Neural progenitor cell (in vitro differentiated cells): ENCODE measurements around the gene TCFL5. TPM values are rescaled to one million over a fixed set of nuclear protein-coding genes. Genes with fewer than 3 reads are reported as not detected.
A peak's percentile ranks its signal among the peaks of the same experiment; 100 is the strongest.

ENCODE experiments used
- DNase-seq: peaks from one replicate; pipeline ENCODE4 v3.0.0-alpha.2; 2016; ENCODE audit warnings: low spot score
- H2AFZ ChIP-seq: fragments of 200-600 bp; sonication (generic); replicated peaks from 2 replicates; pipeline ENCODE4 v1.6.1; 2016; ENCODE audit warnings: antibody characterized with exemption
- H3F3A ChIP-seq: fragments of 200-600 bp; sonication (generic); 2 replicates; pipeline ENCODE4 v1.6.1; 2016; ENCODE audit warnings: antibody characterized with exemption, low read depth
- H3K27ac ChIP-seq: fragments of 200-600 bp; sonication (generic); 2 replicates; pipeline ENCODE4 v1.5.1; 2016; ENCODE audit warnings: mild to moderate bottlenecking
- H3K27me3 ChIP-seq: fragments of 200-600 bp; sonication (generic); 2 replicates; pipeline ENCODE4 v1.6.1; 2016; ENCODE audit warnings: mild to moderate bottlenecking, moderate library complexity
- H3K36me3 ChIP-seq: fragments of 200-600 bp; sonication (generic); 2 replicates; pipeline ENCODE4 v1.5.1; 2016
- H3K4me1 ChIP-seq: fragments of 200-600 bp; sonication (generic); 2 replicates; pipeline ENCODE4 v1.6.1; 2016; ENCODE audit warnings: mixed run types
- H3K4me2 ChIP-seq: fragments of 200-600 bp; sonication (generic); 2 replicates; pipeline ENCODE4 v1.6.1; 2016
- H3K4me3 ChIP-seq: fragments of 200-600 bp; sonication (generic); 2 replicates; pipeline ENCODE4 v1.5.1; 2016
- H3K79me2 ChIP-seq: fragments of 200-600 bp; sonication (generic); 2 replicates; pipeline ENCODE4 v1.6.1; 2016; ENCODE audit warnings: low read depth
- H3K9ac ChIP-seq: fragments of 200-600 bp; sonication (generic); 2 replicates; pipeline ENCODE4 v1.6.1; 2016
- H3K9me3 ChIP-seq: fragments of 200-600 bp; sonication (generic); 2 replicates; pipeline ENCODE4 v1.5.1; 2016; ENCODE audit warnings: low read depth
- H4K20me1 ChIP-seq: fragments of 200-600 bp; sonication (generic); 2 replicates; pipeline ENCODE4 v1.6.1; 2016; ENCODE audit warnings: low read depth
- H3K27ac Mint-ChIP-seq: 3 replicates; pipeline ENCODE4 v1.8.0; 2021; ENCODE audit warnings: mixed read lengths
- H3K27me3 Mint-ChIP-seq: 2 replicates; pipeline ENCODE4 v1.8.0; 2022; ENCODE audit warnings: low read depth, mild to moderate bottlenecking, inconsistent platforms, moderate library complexity, mixed read lengths; ENCODE audit not compliant: insufficient read depth
- H3K36me3 Mint-ChIP-seq: 3 replicates; pipeline ENCODE4 v1.8.0; 2021; ENCODE audit warnings: mixed read lengths
- H3K4me1 Mint-ChIP-seq: 3 replicates; pipeline ENCODE4 v1.8.0; 2021; ENCODE audit warnings: mixed read lengths
- H3K4me3 Mint-ChIP-seq: 3 replicates; pipeline ENCODE4 v1.8.0; 2021; ENCODE audit warnings: mild to moderate bottlenecking, moderate library complexity, mixed read lengths
- H3K9me3 Mint-ChIP-seq: 3 replicates; pipeline ENCODE4 v1.8.0; 2020; ENCODE audit warnings: mixed read lengths
- CTCF ChIP-seq: fragments of 200-600 bp; sonication (generic); IDR thresholded peaks from 2 replicates; pipeline ENCODE4 v1.5.1; 2017; ENCODE audit warnings: antibody characterized with exemption, mild to moderate bottlenecking
- EZH2 ChIP-seq: fragments of 200-600 bp; sonication (generic); IDR thresholded peaks from 2 replicates; pipeline ENCODE4 v1.6.1; 2017; ENCODE audit warnings: antibody characterized with exemption, mild to moderate bottlenecking, moderate library complexity
- EZH2phosphoT487 ChIP-seq: fragments of 200-600 bp; sonication (generic); IDR thresholded peaks from 2 replicates; pipeline ENCODE4 v1.6.1; 2017; ENCODE audit warnings: antibody characterized with exemption
- total RNA-seq: library from RNA; depleted of rRNA; stranded (reverse); fragments of >200 nt; gene quantifications from 2 replicates; pipeline ENCODE4 v1.2.3, GENCODE V29; 2015; ENCODE audit warnings: low replicate concordance

Gene TCFL5
- total RNA-seq, 1 donor from 2014 or later, result 36.3 TPM

GRCh38 chr20:62802026-62802712 is 59.5 kb downstream of the TCFL5 start:
- Histone ChIP-seq H3K79me2 (no peaks in the 10 kb centered on the region), H3F3A (peaks cover 40% of the 10 kb centered on the region), H3K4me3 (no peak overlapping the region), H3K27ac (no peak overlapping the region), H3K4me2 (no peak overlapping the region), H3K36me3 (no peaks in the 10 kb centered on the region), H2AFZ (no peak overlapping the region), H3K4me1 (peaks cover 13% of the 10 kb centered on the region), H3K9ac (no peak overlapping the region), H4K20me1 (peaks cover 25% of the 10 kb centered on the region), H3K27me3 (peaks cover 22% of the 10 kb centered on the region), H3K9me3 (no peaks in the 10 kb centered on the region)
- no peaks in the 10 kb centered on the region for H3K9me3 Mint-ChIP-seq
- no peak overlapping the region for H3K27ac Mint-ChIP-seq
- no peak for DNase-seq
- H3K27me3 Mint-ChIP-seq, result peaks cover 22% of the 10 kb centered on the region
- H3K36me3 Mint-ChIP-seq, result peaks cover 16% of the 10 kb centered on the region
- H3K4me3 Mint-ChIP-seq, result no peak overlapping the region
- no peak for TF ChIP-seq CTCF
- no peak for TF ChIP-seq EZH2
- peaks cover 35% of the 10 kb centered on the region for H3K4me1 Mint-ChIP-seq

GRCh38 chr20:62801284-62802010 is 60.2 kb downstream of the TCFL5 start:
- Mint-ChIP-seq H3K4me3 (peak overlapping the region; percentile 15), H3K36me3 (peaks cover 16% of the 10 kb centered on the region), H3K9me3 (no peaks in the 10 kb centered on the region), H3K4me1 (peaks cover 31% of the 10 kb centered on the region), H3K27ac (no peak overlapping the region), H3K27me3 (peaks cover 22% of the 10 kb centered on the region)
- Histone ChIP-seq H3K27ac (no peak overlapping the region), H3K36me3 (no peaks in the 10 kb centered on the region), H3K4me2 (no peak overlapping the region), H3K79me2 (no peaks in the 10 kb centered on the region), H3K4me3 (no peak overlapping the region), H3K9ac (no peak overlapping the region), H3F3A (peaks cover 42% of the 10 kb centered on the region), H4K20me1 (peaks cover 19% of the 10 kb centered on the region), H3K4me1 (peaks cover 11% of the 10 kb centered on the region), H3K9me3 (no peaks in the 10 kb centered on the region), H3K27me3 (peaks cover 22% of the 10 kb centered on the region), H2AFZ (no peak overlapping the region)
- no peak for TF ChIP-seq CTCF
- no peak for TF ChIP-seq EZH2
- TF ChIP-seq EZH2phosphoT487, result no peak
- no peak for DNase-seq

GRCh38 chr20:62800314-62801259 is 61.0 kb downstream of the TCFL5 start:
- no peak overlapping the region for H3K27ac Mint-ChIP-seq
- H2AFZ ChIP-seq, result no peak overlapping the region
- no peak overlapping the region for H3K9ac ChIP-seq
- no peaks in the 10 kb centered on the region for H3K9me3 ChIP-seq
- H3K79me2 ChIP-seq, result no peaks in the 10 kb centered on the region
- no peak overlapping the region for H3K27ac ChIP-seq
- H3K9me3 Mint-ChIP-seq, result no peaks in the 10 kb centered on the region
- H3K4me2 ChIP-seq, result no peak overlapping the region
- H4K20me1 ChIP-seq, result peaks cover 11% of the 10 kb centered on the region
- no peak overlapping the region for H3K4me3 ChIP-seq
- TF ChIP-seq EZH2phosphoT487 (no peak), EZH2 (no peak), CTCF (no peak)
- H3K4me1 Mint-ChIP-seq, result peaks cover 29% of the 10 kb centered on the region
- H3K36me3 ChIP-seq, result no peaks in the 10 kb centered on the region
- no peak for DNase-seq
- no peak overlapping the region for H3K4me3 Mint-ChIP-seq
- peaks cover 5% of the 10 kb centered on the region for H3K4me1 ChIP-seq
- H3F3A ChIP-seq, result peaks cover 39% of the 10 kb centered on the region
- H3K36me3 Mint-ChIP-seq, result peaks cover 16% of the 10 kb centered on the region
- H3K27me3 ChIP-seq, result peaks cover 29% of the 10 kb centered on the region
- H3K27me3 Mint-ChIP-seq, result peaks cover 16% of the 10 kb centered on the region
